Body of pancreas (tissue), 4 donors: ENCODE results near the gene CLDN6. TPM values are rescaled to one million over a fixed set of nuclear protein-coding genes. Genes with fewer than 3 reads are reported as not detected.
A peak's percentile ranks its signal among the peaks of the same experiment; 100 is the strongest.

Experiments
- ATAC-seq: fragments of 150-250 bp; one replicate; pipeline ENCODE4 v1.9.1; 2016
- DNase-seq, 4 donors: peaks; one replicate each; pipeline ENCODE4 v3.0.0-alpha.2; 2019
- H3K27ac ChIP-seq, 4 donors: fragments of 200-600 bp; sonication (generic); 1 replicate in 3 of 4; 2 replicates in 1 of 4; pipeline versions ENCODE4 v1.5.1 to v1.6.1; 2016 to 2019; ENCODE audit warnings: mild to moderate bottlenecking in 1 of 4, mixed read lengths in 1 of 4, moderate library complexity in 1 of 4
- H3K27me3 ChIP-seq, 2 donors: fragments of 200-600 bp; sonication (generic); one replicate each; pipeline ENCODE4 v1.6.0; 2016; ENCODE audit warnings: mild to moderate bottlenecking in 1 of 2
- H3K36me3 ChIP-seq, 2 donors: fragments of 200-600 bp; sonication (generic); replicated peaks in 1 of 2; 2 replicates each; pipeline ENCODE4 v1.5.1; 2016; ENCODE audit warnings: low read depth in 2 of 2; ENCODE audit not compliant: insufficient read depth in 1 of 2
- H3K4me1 ChIP-seq: fragments of 200-600 bp; sonication (generic); one replicate; pipeline ENCODE4 v1.6.0; 2016
- H3K4me3 ChIP-seq, 2 donors: fragments of 200-600 bp; sonication (generic); 1 replicate in 1 of 2; 2 replicates in 1 of 2; pipeline ENCODE4 v1.5.1; 2016 to 2019
- H3K9me3 ChIP-seq, 3 donors: fragments of 200-600 bp; sonication (generic); 1 replicate in 2 of 3; 2 replicates in 1 of 3; pipeline ENCODE4 v1.5.1; 2016
- CTCF ChIP-seq, 7 experiments: fragments of 450-650 bp in 4 of 7; fragments of 200-600 bp in 3 of 7; sonication (generic) in 3 of 7; IDR thresholded peaks; one replicate each; pipeline ENCODE4 v1.5.1; 2016 to 2019; ENCODE audit warnings: antibody characterized with exemption in 7 of 7
- POLR2A ChIP-seq, 3 donors: fragments of 450-650 bp; IDR thresholded peaks; one replicate each; pipeline ENCODE4 v1.6.1; 2016; ENCODE audit warnings: antibody characterized with exemption in 3 of 3, mild to moderate bottlenecking in 2 of 3
- WGBS, 2 donors: methylation state at CpG; one replicate each; pipeline ENCODE4 v1.1.5; 2017; 5-methylcytosine and 5-hydroxymethylcytosine counted together
- intact Hi-C: fragments of 100-400 bp; cut with DNase I; formaldehyde crosslinking; loops from one replicate; pipeline ENCODE4 v1.15.1; 2023
- total RNA-seq, 2 donors: library from RNA; depleted of rRNA; stranded (reverse); fragments of >200 nt; gene quantifications; one replicate each; pipeline ENCODE4 v1.1.0, GENCODE V29; 2016

CLDN6 gene
- total RNA-seq, 2 donors from 2014 or later: 0.33 to 0.78 TPM

GRCh38 chr16:3012246-3012645 is 5.7 kb downstream of the CLDN6 start:
- peak overlapping the region; percentile 1 to 94 (median 78) for H3K27ac ChIP-seq
- no peaks in the 10 kb centered on the region for H3K36me3 ChIP-seq
- peaks cover 71% of the 10 kb centered on the region for H3K4me1 ChIP-seq
- H3K27me3 ChIP-seq: no peaks in the 10 kb centered on the region
- DNase-seq (peak; percentile 61 to 70 (median 66)), ATAC-seq (peak; percentile 44)
- WGBS, 2 donors: 16 to 17% methylated on average over 18 to 19 of the region's 19 CpGs
- H3K4me3 ChIP-seq: no peak overlapping the region
- intact Hi-C loops: no loop called here
- no peaks in the 10 kb centered on the region for H3K9me3 ChIP-seq
- TF ChIP-seq CTCF (IDR thresholded peaks at IDR 0.05): no peak
- TF ChIP-seq POLR2A (IDR thresholded peaks at IDR 0.05): no peak

GRCh38 chr16:3010510-3010909 is 7.5 kb downstream of the CLDN6 start:
- no peak overlapping the region for H3K4me3 ChIP-seq
- no peaks in the 10 kb centered on the region for H3K27me3 ChIP-seq
- peaks cover 89% of the 10 kb centered on the region for H3K4me1 ChIP-seq
- WGBS, 2 donors: 92% methylated on average over 8 of the region's 8 CpGs
- H3K27ac ChIP-seq: peak overlapping the region in 3 of 4 donors; percentile 91 to 94 (median 94)
- DNase-seq (no peak), ATAC-seq (no peak)
- intact Hi-C loops: no loop called here
- no peaks in the 10 kb centered on the region for H3K36me3 ChIP-seq
- no peaks in the 10 kb centered on the region for H3K9me3 ChIP-seq
- TF ChIP-seq POLR2A (IDR thresholded peaks at IDR 0.05): no peak
- TF ChIP-seq CTCF (IDR thresholded peaks at IDR 0.05): no peak

- no peaks in the 10 kb centered on the region for H3K9me3 ChIP-seq
- peak; percentile 74 to 88 (median 84) for DNase-seq
- peak overlapping the region; percentile 80 to 94 (median 92) for H3K27ac ChIP-seq
- intact Hi-C loops: no loop called here
- no peaks in the 10 kb centered on the region for H3K27me3 ChIP-seq
- peak; percentile 41 for ATAC-seq
- WGBS, 2 donors: 51 to 66% methylated on average over 13 to 21 of the region's 21 CpGs
- no peak for TF ChIP-seq CTCF (IDR thresholded peaks at IDR 0.05)
- peak; percentile 32 to 56 (median 46) for TF ChIP-seq POLR2A (IDR thresholded peaks at IDR 0.05)
- no peak overlapping the region for H3K4me3 ChIP-seq
- H3K36me3 ChIP-seq: no peaks in the 10 kb centered on the region
- peaks cover 89% of the 10 kb centered on the region for H3K4me1 ChIP-seq
Observed at GRCh38 chr16:3009568-3010390, 8.2 kb downstream of the CLDN6 start.

- Histone ChIP-seq H3K4me3 (no peak overlapping the region), H3K36me3 (no peaks in the 10 kb centered on the region), H3K9me3 (no peaks in the 10 kb centered on the region), H3K27me3 (no peaks in the 10 kb centered on the region), H3K27ac (peak overlapping the region; percentile 88 to 94 (median 92)), H3K4me1 (peaks cover 80% of the 10 kb centered on the region)
- no peak for TF ChIP-seq POLR2A (IDR thresholded peaks at IDR 0.05)
- TF ChIP-seq CTCF (IDR thresholded peaks at IDR 0.05): no peak
- no peak for ATAC-seq
- DNase-seq: no peak
- intact Hi-C loops: no loop called here
- 72 to 86% methylated on average over 3 to 4 of the region's 4 CpGs for WGBS, 2 donors
Observed at GRCh38 chr16:3008690-3009037, 9.3 kb downstream of the CLDN6 start.
